Heart left ventricle (tissue), 16 donors: Measurements from ENCODE around the gene LPCAT2. TPM values are rescaled to one million over a fixed set of nuclear protein-coding genes. Genes with fewer than 3 reads are reported as not detected.

Source experiments
- ATAC-seq, 4 donors: fragments of 200-7000 bp; cut with Tn5 transposase; one replicate each; pipeline ENCODE4 v1.9.1; 2020 to 2022; ENCODE audit warnings: moderate library complexity in 4 of 4, mild to moderate bottlenecking in 3 of 4, moderate number of reproducible peaks in 1 of 4
- DNase-seq, 5 donors: peaks; one replicate each; pipeline ENCODE4 v3.0.0-alpha.2; 2020
- H3K27ac ChIP-seq, 12 donors: fragments of 200-600 bp; sonication (generic) in 4 of 12; one replicate each; pipeline versions ENCODE4 v1.5.0 to v1.8.0; 2016 to 2022; ENCODE audit warnings: mild to moderate bottlenecking in 2 of 12
- H3K27me3 ChIP-seq, 9 donors: fragments of 200-600 bp; sonication (generic) in 2 of 9; one replicate each; pipeline versions ENCODE4 v1.5.1 to v1.8.0; 2016 to 2022; ENCODE audit warnings: mild to moderate bottlenecking in 3 of 9
- H3K36me3 ChIP-seq, 9 donors: fragments of 200-600 bp; sonication (generic) in 2 of 9; one replicate each; pipeline versions ENCODE4 v1.5.0 to v1.8.0; 2018 to 2022; ENCODE audit warnings: mild to moderate bottlenecking in 2 of 9
- H3K4me1 ChIP-seq, 12 donors: fragments of 200-600 bp; sonication (generic) in 4 of 12; one replicate each; pipeline versions ENCODE4 v1.5.0 to v1.8.0; 2016 to 2022; ENCODE audit warnings: mild to moderate bottlenecking in 3 of 12
- H3K4me3 ChIP-seq, 12 donors: fragments of 200-600 bp; sonication (generic) in 4 of 12; one replicate each; pipeline versions ENCODE4 v1.5.0 to v1.8.0; 2017 to 2022; ENCODE audit warnings: mild to moderate bottlenecking in 9 of 12, moderate library complexity in 4 of 12
- H3K9me3 ChIP-seq, 12 donors: fragments of 200-600 bp; sonication (generic) in 4 of 12; one replicate each; pipeline versions ENCODE4 v1.5.0 to v1.8.0; 2016 to 2022; ENCODE audit warnings: mild to moderate bottlenecking in 1 of 12
- POLR2A ChIP-seq, 2 donors: fragments of 450-650 bp; IDR thresholded peaks; one replicate each; pipeline ENCODE4 v1.6.1; 2017; ENCODE audit warnings: antibody characterized with exemption in 2 of 2, mild to moderate bottlenecking in 2 of 2, moderate library complexity in 2 of 2
- WGBS, 4 donors: extraction: QIAGEN DNeasy Blood & Tissue Kit in 2 of 4; methylation state at CpG; one replicate each; pipeline versions ENCODE4 v1.1.5 to v1.1.7; 2013 to 2018; 5-methylcytosine and 5-hydroxymethylcytosine counted together
- intact Hi-C, 10 donors: fragments of 100-400 bp; cut with DNase I; formaldehyde crosslinking; loops; one replicate each; pipeline versions ENCODE4 v1.11.1 to v1.14.2; 2022
- polyA plus RNA-seq, 2 donors: library from polyadenylated mRNA; stranded (reverse); fragments of 200-250 nt; gene quantifications; one replicate each; pipeline ENCODE4 v1.2.3, GENCODE V29; 2013
- total RNA-seq, 9 donors: library from RNA; depleted of rRNA in 2 of 9; stranded (reverse); fragments of >200 nt in 2 of 9; fragmentation: NEBNext Ultra II Directional in 3 of 9; extraction: Animal tissue kit (Norgen Biotek cat#: 25700) in 3 of 9; gene quantifications; one replicate each; pipeline versions ENCODE4 v1.1.0 to v1.2.4, GENCODE V29; 2016 to 2023
- TF ChIP-seq, protein P1 (sequence below), 12 donors: fragments of 200-600 bp; sonication (generic) in 4 of 12; IDR thresholded peaks; one replicate each; pipeline versions ENCODE4 v1.5.0 to v1.8.0; 2018 to 2022; ENCODE audit warnings: antibody characterized with exemption in 12 of 12, mild to moderate bottlenecking in 5 of 12
- donor health status: ischemic (EF 13 %, LVEDD 7.1; RV severe dilation, severe dysfunction).
- donor health status: healthy with polysubstance abuse.
- donor health status: DM: no; HTN: yes; CAD: no.
- donor health status: DM: no; HTN: no; CAD: no.
- donor health status: ischemic (EF 25% LVEDD 6.9; RV normal size, moderate dysfunction).
- donor health status: ischemic (EF 25% LVEDD 5.7; RV mildly dilated, moderate dysfunction).
- donor health status: healthy.
- donor health status: DM: yes; HTN: yes; CAD: no.
- donor health status: ischemic (EF 35%, LVEDD 5.7; RV mildly dilated, moderate dysfunction).
- donor health status: nonischemic (EF 11% LVEDD 7.7; RV severe dilation, severe dysfunction).
- donor health status: DM: yes; HTN: yes; CAD: no.
- donor health status: PGD.
- donor health status: ischemic (EF 29% LVEDD 5.4; RV normal size, mild dysfunction).
- donor health status: nonischemic (EF 23%, LVEDD 6.1; RV moderate dilation, normal function).

LPCAT2 gene
- total and polyA plus RNA-seq, 11 donors = 3.8 to 13.6 (median 6.5) TPM

DNA sequence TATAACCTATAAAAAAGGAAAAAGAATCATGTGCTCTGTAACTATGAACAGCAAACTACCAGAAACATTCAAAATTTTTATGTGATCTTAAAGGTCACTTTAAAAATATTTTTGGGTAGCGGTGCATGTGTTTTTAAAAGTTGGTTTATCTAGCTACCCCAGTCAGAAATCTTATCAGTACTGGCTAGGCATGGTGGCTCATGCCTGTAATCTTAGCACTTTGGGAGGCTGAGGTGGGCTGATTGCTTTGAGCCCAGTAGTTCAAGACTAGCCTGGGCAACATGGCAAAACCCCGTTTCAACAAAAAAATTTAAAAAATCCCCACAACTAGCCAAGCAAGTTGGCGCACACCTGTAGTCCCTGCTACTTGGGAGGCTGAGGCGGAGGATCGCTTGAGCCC is 61.3 kb downstream of the LPCAT2 start:
- H3K27ac ChIP-seq = no peak overlapping the region
- H3K4me1 ChIP-seq = peaks cover 0 to 63% (median 19%) of the 10 kb centered on the region in 12 donors
- WGBS, 4 donors = 77 to 94% (median 87%) methylated on average over 5 of the region's 5 CpGs
- H3K9me3 ChIP-seq = no peaks in the 10 kb centered on the region
- H3K4me3 ChIP-seq = no peak overlapping the region
- no peaks in the 10 kb centered on the region for H3K27me3 ChIP-seq
- H3K36me3 ChIP-seq = peaks cover 0 to 2% (median 0%) of the 10 kb centered on the region in 9 donors
- no peak for DNase-seq
- TF ChIP-seq, protein P1, sequence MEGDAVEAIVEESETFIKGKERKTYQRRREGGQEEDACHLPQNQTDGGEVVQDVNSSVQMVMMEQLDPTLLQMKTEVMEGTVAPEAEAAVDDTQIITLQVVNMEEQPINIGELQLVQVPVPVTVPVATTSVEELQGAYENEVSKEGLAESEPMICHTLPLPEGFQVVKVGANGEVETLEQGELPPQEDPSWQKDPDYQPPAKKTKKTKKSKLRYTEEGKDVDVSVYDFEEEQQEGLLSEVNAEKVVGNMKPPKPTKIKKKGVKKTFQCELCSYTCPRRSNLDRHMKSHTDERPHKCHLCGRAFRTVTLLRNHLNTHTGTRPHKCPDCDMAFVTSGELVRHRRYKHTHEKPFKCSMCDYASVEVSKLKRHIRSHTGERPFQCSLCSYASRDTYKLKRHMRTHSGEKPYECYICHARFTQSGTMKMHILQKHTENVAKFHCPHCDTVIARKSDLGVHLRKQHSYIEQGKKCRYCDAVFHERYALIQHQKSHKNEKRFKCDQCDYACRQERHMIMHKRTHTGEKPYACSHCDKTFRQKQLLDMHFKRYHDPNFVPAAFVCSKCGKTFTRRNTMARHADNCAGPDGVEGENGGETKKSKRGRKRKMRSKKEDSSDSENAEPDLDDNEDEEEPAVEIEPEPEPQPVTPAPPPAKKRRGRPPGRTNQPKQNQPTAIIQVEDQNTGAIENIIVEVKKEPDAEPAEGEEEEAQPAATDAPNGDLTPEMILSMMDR (IDR thresholded peaks at IDR 0.05) = no peak
- no peak for TF ChIP-seq POLR2A (IDR thresholded peaks at IDR 0.05)
- ATAC-seq = no peak
- intact Hi-C loops = loop anchor here in 1 of 10 donors (10.0 kb wide), 1 partner anchor 95 kb away; no protein-coding TSS in a partner anchor

DNA sequence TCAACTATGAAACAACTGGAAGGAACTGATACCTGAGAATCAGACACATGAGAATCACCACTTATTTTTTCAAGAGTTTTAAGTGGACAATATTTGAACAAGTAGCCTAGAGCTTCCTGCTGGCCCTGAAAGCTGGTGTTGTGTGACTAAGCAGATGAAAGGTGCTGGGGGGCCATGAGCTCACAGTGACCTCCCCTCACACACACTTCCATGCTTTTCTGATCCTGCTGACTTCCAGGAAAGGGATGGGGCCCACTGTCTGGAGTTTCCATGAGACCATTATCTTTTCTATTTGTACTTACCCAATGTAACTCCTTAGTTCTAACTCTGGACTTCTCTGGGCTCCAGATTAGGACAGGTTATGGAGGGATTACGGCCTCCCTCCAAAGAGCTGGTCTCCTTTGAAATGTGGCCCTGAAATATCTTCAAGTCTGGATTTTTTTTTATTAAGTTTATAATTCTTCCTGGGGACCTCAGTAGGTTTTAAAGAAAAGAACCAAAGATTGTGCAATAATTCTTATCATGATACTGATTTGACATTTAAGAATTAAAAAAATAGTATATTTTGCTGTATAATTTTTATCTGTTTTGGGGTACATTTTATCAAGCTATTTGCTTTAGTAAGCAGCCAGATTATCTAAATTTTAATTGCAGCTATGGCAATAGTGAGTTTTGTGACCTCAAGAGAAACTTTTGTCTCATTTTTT is 62.5 kb downstream of the LPCAT2 start:
- no peak overlapping the region for H3K4me3 ChIP-seq
- H3K27me3 ChIP-seq = no peaks in the 10 kb centered on the region
- H3K4me1 ChIP-seq = peaks cover 0 to 56% (median 20%) of the 10 kb centered on the region in 12 donors
- DNase-seq = no peak
- H3K9me3 ChIP-seq = no peaks in the 10 kb centered on the region
- H3K27ac ChIP-seq = no peak overlapping the region
- no peak for ATAC-seq
- intact Hi-C loops = loop anchor here in 1 of 10 donors (10.0 kb wide), 1 partner anchor 93 kb away; no protein-coding TSS in a partner anchor
- H3K36me3 ChIP-seq = peaks cover 0 to 5% (median 0%) of the 10 kb centered on the region in 9 donors
- WGBS, 4 donors = 0 to 97% (median 69%) methylated on average over 1 of the region's 1 CpG
- TF ChIP-seq, protein P1 (IDR thresholded peaks at IDR 0.05) = no peak
- TF ChIP-seq POLR2A (IDR thresholded peaks at IDR 0.05) = no peak

DNA sequence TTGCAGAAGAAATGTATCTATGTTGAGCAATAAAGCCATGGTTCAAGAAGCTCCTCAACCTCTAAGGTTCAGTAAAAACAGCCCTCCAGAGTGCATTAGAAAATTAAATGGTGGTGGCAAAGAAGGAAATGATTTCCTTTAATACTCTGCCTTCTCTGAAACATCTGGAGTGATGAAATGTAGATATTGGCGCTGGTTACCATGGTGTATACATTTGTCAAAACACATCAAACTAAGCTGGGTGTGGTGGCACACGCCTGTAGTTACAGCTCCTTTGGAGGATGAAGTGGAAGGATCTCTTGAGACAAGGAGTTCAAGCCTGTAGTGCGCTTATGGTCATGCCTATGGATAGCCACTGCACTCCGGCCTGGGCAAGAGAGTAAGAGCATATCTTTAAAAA is 63.6 kb downstream of the LPCAT2 start:
- no peaks in the 10 kb centered on the region for H3K9me3 ChIP-seq
- H3K27ac ChIP-seq = no peak overlapping the region
- H3K36me3 ChIP-seq = peaks cover 0 to 11% (median 0%) of the 10 kb centered on the region in 9 donors
- ATAC-seq (no peak), DNase-seq (no peak)
- H3K4me3 ChIP-seq = no peak overlapping the region
- intact Hi-C loops = loop anchor here in 1 of 10 donors (10.0 kb wide), 1 partner anchor 92 kb away; no protein-coding TSS in a partner anchor
- 88 to 92% (median 89%) methylated on average over 4 of the region's 4 CpGs for WGBS, 4 donors
- TF ChIP-seq, protein P1 (IDR thresholded peaks at IDR 0.05) = no peak
- no peak for TF ChIP-seq POLR2A (IDR thresholded peaks at IDR 0.05)
- H3K4me1 ChIP-seq = peaks cover 0 to 53% (median 15%) of the 10 kb centered on the region in 12 donors
- no peaks in the 10 kb centered on the region for H3K27me3 ChIP-seq

DNA sequence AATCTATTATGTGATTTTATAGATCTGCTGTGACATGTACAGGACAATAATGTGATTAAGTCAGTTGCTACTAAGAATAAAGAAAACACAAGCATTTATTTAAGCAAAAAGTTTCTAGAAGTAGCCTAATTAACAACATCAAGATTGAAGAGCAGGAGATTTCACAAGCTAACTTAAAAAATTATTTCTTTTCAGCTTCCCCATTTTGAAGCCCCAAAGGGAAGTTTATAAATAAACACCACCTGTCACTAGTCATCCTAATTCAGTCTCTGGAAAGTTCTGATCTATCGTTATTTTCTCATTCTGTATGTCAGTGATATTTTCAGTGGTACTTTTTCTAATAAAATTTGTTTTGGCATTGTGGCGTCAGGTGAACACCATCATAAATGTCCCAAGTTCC is 65.9 kb downstream of the LPCAT2 start:
- no peaks in the 10 kb centered on the region for H3K9me3 ChIP-seq
- intact Hi-C loops = loop anchor here in 1 of 10 donors (10.0 kb wide), 1 partner anchor 90 kb away; no protein-coding TSS in a partner anchor
- no peak overlapping the region for H3K4me3 ChIP-seq
- WGBS, 4 donors = 82 to 93% (median 85%) methylated on average over 2 of the region's 2 CpGs
- H3K36me3 ChIP-seq = peaks cover 0 to 27% (median 10%) of the 10 kb centered on the region in 9 donors
- H3K27ac ChIP-seq = no peak overlapping the region
- H3K27me3 ChIP-seq = no peaks in the 10 kb centered on the region
- H3K4me1 ChIP-seq = peaks cover 0 to 37% (median 0%) of the 10 kb centered on the region in 12 donors
- no peak for ATAC-seq
- TF ChIP-seq, protein P1 (IDR thresholded peaks at IDR 0.05) = no peak
- TF ChIP-seq POLR2A (IDR thresholded peaks at IDR 0.05) = no peak
- DNase-seq = no peak
